Measurements from ENCODE around the gene OR4C16.

OR4C16 gene

GRCh38 chr11:55571828-55572227 is at the start of gene OR4C16:
OR4C16 (plus strand) TSS chr11:55572128; CDS start chr11:55572128, 0 bp downstream.
- no peak for DNase-seq (ENCODE audit: extremely low read depth, insufficient read length)
- no peaks in the 10 kb centered on the region for H3K27me3 ChIP-seq (replicated peaks; ENCODE audit: control insufficient read depth, insufficient read depth, low read length)
- no peaks in the 10 kb centered on the region for H3K36me3 ChIP-seq (ENCODE audit: control insufficient read depth, insufficient read depth, low read length)
- no peak for TF ChIP-seq CTCF (IDR thresholded peaks at IDR 0.05; ENCODE audit: insufficient read depth, low read length, poor library complexity, severe bottlenecking)
- no peak within 1 kb of the TSS for H3K4me3 ChIP-seq (replicated peaks; ENCODE audit: low read depth, low read length)

GRCh38 chr11:55554169-55554568 is 17.8 kb upstream of the OR4C16 start, which contains the start of gene OR4C15:
OR4C15 (plus strand) TSS chr11:55554469; CDS start chr11:55554469, 0 bp downstream.
- Histone ChIP-seq H3K4me3 (replicated peaks; ENCODE audit: low read depth, low read length) (no peak within 1 kb of the TSS), H3K36me3 (ENCODE audit: control insufficient read depth, insufficient read depth, low read length) (no peaks in the 10 kb centered on the region), H3K27me3 (replicated peaks; ENCODE audit: control insufficient read depth, insufficient read depth, low read length) (no peaks in the 10 kb centered on the region)
- TF ChIP-seq CTCF (IDR thresholded peaks at IDR 0.05; ENCODE audit: insufficient read depth, low read length, poor library complexity, severe bottlenecking): no peak
- no peak for DNase-seq (ENCODE audit: extremely low read depth, insufficient read length)

GRCh38 chr11:55572548-55572947 is 620 bp downstream of the OR4C16 start:
- TF ChIP-seq CTCF (IDR thresholded peaks at IDR 0.05; ENCODE audit: insufficient read depth, low read length, poor library complexity, severe bottlenecking): no peak
- DNase-seq (ENCODE audit: extremely low read depth, insufficient read length): no peak
- Histone ChIP-seq H3K36me3 (ENCODE audit: control insufficient read depth, insufficient read depth, low read length) (no peaks in the 10 kb centered on the region), H3K4me3 (replicated peaks; ENCODE audit: low read depth, low read length) (no peak overlapping the region), H3K27me3 (replicated peaks; ENCODE audit: control insufficient read depth, insufficient read depth, low read length) (no peaks in the 10 kb centered on the region)

GRCh38 chr11:55607545-55607944 is 35.6 kb downstream of the OR4C16 start, which contains the start of gene OR4C11:
OR4C11 (minus strand) TSS chr11:55607645; CDS start chr11:55604373, 3,272 bp downstream.
- no peak for DNase-seq (ENCODE audit: extremely low read depth, insufficient read length)
- Histone ChIP-seq H3K27me3 (replicated peaks; ENCODE audit: control insufficient read depth, insufficient read depth, low read length) (no peaks in the 10 kb centered on the region), H3K4me3 (replicated peaks; ENCODE audit: low read depth, low read length) (no peak within 1 kb of the TSS), H3K36me3 (ENCODE audit: control insufficient read depth, insufficient read depth, low read length) (no peaks in the 10 kb centered on the region)
- TF ChIP-seq CTCF (IDR thresholded peaks at IDR 0.05; ENCODE audit: insufficient read depth, low read length, poor library complexity, severe bottlenecking): no peak
